Measurements from ENCODE around the gene PRDM16.
"Not testable (repeated sequence)": the region's sequence is repeated elsewhere in the genome, so short reads cannot be mapped to it uniquely, and the experiment has no call there.

The PRDM16 gene

DNA sequence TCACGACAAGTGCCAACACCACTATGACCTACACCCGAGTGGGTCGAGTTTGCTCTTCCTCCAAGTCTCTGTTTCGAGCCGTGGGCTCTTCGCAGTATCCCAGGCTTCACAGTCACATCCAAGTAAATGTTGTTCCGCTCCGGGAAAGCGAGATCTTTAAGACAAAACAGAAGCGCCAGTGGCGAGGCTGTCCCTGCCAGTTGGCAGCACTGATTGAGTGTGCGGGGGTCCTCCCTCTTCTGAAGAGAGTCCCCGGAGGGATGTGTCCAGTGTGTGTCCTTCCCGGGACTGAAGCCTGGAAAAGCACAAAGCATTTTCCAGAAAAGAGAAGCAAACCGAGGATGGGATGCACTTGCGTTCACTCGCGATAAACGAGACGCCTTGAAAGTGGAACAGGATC is 158.9 kb downstream of the PRDM16 start:
- no peak for DNase-seq (ENCODE audit: low spot score)

DNA sequence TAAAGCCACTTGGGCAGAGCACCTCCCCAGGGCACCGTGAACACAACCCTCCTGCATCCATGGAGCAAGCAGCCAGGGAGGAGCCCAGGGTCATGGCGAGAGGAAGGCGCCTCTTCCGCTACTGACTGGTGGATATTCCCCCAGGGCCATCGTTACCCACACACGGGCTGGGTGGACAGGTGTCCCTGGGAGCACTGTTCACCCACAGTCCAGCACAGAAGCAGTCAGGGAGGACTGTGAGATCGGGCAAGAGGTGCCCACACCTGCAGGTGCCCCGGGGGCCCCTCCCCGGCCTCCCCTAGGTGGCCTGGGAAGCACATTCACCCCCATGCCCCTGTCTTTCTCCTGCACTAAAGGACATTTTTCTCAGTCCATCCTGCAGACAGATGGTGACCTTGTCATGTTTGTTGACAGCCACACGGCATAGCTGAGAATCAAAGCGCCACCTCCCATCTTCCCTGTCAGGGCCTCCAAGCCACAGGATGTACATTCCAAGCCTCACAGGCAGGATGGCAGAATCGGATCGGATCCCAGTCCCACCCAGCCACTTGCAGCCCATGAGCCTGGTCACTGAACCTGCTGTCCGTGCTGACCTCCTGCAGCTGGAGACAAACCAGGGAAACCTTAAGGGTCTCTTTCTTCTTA is 160.2 kb downstream of the PRDM16 start:
- no peak for DNase-seq (ENCODE audit: low spot score)

DNA sequence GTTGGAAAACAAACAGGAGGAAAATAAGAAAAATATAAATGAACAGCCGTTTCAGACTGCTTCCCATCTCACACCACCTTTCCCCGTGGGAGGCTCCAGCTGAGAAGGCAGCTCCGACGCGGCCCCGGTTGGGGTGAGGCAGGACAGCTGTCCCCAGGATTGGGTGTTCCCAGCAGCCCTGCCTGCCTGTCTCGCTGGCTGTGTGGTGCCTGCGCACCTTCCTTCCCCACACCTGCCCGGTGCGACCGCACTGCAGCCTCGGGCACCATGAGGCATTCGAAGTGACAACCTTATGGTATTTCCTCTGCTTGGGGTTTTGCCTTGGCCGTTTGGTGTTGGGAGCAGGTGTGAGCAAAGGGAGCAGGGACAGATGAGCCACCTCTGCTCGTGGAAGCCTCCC is 161.6 kb downstream of the PRDM16 start:
- no peak for DNase-seq (ENCODE audit: low spot score)

DNA sequence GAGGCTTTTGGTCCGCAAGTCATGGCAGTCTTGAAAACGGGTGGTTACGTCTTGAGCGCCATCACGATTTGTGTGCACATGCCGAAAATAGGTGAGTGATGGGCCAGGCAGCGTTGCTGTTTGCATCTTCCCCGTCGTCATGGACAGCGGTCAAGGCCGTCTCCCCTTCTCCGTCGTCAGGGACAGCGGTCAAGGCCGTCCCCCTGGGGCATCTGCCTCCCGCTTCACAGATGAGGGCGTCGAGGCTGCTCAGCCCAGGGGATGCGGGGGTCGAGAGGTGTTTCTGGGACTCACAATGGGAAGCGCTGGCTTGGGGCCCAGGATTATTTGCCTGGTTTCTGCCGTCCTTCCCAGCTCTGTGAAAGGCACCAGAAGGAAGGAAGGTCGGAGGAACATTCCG is 162.2 kb downstream of the PRDM16 start:
- DNase-seq (ENCODE audit: low spot score): no peak

DNA sequence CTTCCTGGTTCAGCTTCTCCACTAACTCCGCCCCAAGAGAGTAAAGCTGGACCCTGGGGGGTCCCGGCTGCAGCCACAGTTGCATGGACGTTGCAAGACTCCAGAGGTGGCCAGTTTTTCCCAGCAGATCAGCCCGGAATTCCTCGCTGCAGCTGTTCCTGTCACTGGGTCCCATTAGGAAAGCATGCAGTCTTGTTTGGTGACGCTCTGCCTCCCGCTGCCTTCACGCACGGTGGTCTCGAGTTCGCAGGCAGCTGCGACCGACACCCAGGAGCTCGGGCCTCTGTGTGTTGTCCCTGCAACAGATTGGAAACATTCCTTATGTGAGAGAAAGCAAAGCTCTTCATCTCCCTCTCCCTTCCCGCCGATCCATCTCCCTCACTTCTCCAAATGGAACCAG is 162.8 kb downstream of the PRDM16 start:
- DNase-seq (ENCODE audit: low spot score): no peak

DNA sequence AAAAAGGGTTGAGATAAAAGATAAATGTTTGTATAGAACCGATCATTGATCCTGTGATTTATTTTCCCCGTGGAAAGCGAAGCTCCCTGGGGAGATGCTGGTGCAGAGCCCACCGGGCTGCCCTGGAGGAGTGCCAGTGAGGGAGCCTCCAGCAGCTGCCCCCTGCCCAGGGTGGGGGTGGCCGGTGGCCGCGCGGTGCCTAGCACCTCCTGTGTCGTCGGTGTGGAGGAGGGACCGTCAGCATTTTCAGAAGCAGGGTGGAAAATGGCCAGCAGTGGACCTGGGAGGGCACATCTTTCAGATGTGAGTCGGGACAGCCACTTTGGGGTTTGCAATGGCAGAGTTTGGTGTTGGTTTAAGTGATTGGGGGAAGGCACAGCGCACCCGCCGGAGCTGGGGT is 164.0 kb downstream of the PRDM16 start:
- no peak for DNase-seq (ENCODE audit: low spot score)

DNA sequence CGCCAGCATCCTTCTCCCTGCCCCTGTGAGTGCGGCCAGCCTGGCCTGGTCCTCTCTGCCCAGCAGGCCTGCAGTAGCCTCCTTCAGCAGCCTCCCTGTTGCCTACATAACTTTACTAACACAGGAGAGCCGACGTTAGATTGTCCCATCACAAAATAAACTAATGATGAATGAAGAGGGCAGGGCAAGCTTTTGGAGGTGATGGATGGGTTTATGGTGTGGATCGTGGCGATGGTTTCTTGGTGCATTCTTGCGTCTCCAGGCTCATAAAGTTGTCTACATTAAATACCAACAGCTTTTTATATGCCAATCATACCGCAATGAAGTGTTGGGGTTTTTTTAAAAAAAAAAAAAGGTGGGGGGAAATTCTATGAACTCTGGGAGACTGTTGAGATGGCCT is 164.5 kb downstream of the PRDM16 start:
- DNase-seq (ENCODE audit: low spot score): no peak

DNA sequence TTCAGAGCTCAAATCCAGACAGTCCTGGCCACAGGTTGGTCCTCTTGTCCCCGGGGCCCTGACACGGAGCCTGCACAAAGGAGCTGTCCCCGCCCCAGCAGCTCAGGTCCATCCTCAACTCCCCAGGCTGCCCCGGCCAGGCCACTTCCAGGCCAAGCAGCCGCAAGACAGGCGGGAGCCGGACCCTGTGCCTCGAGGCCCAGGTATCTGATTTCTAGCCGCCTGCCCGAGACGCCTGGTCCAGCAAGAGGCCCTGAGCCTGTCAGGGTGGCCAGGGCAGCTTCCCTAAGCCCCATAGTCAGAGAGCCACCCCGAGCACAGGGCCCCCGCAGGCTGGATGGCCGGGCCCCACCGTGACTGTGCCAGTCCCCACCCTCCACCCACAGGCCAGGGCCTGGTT is 165.3 kb downstream of the PRDM16 start:
- no peak for DNase-seq (ENCODE audit: low spot score)

DNA sequence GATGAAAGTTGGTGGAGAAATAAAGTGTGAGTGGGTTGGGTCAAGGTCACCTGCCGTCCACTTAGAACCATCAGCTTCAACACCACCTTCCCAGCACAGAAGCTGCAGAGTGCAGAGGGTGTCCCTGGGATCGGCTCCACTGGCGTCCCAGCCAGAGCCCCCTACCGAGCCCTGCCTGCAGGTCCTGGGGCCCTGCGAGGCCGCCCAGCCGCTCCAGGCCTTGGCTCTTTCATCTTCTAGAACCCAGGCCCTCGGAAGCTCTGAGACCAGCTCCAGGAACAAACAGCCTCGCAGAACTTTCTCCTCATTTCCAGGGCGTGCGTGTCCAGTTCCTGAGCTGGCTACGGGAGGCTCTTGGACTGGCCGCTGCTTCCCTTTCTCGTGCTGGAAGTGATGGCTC is 166.0 kb downstream of the PRDM16 start:
- DNase-seq (ENCODE audit: low spot score): no peak

DNA sequence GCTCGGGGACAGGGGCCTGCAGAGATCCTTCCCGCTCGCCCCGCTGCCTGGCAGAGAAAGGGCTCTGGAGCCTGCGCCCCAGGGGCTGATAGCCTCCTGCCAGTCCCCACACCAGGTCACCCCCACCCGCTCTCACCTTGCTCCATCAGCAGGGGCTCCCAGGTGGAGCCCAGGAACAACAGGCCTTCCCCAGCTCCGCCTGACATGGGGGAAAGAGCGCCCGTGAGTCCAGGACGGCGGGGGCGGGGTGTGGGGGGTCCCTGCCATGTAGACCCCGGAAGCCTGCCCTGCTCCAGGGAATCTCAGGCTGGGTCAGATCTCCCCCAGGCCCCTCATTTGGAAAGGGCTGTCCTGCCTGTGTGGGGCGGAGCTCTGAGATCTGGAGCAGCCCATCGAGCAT is 166.5 kb downstream of the PRDM16 start:
- DNase-seq (ENCODE audit: low spot score): no peak

DNA sequence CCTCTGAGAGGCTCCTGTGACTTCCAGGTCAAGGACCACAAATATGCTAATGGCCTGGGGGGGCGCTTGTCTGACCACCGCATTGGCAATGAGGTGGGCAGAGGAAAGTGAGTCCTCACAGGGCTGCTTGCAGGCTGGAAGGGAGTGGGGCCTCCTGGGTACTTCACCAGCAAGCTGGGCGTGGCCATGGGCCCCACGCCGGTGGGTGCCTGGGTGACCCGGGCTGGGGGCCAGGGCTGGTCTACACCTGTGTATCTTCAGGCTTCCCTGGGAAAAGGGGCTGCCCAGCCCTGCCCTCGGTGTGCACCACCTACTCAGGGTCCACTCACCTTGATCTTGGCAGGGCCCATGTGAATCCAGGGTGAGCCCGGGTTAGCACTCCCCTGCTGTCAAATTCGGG is 167.4 kb downstream of the PRDM16 start:
- no peak for DNase-seq (ENCODE audit: low spot score)

DNA sequence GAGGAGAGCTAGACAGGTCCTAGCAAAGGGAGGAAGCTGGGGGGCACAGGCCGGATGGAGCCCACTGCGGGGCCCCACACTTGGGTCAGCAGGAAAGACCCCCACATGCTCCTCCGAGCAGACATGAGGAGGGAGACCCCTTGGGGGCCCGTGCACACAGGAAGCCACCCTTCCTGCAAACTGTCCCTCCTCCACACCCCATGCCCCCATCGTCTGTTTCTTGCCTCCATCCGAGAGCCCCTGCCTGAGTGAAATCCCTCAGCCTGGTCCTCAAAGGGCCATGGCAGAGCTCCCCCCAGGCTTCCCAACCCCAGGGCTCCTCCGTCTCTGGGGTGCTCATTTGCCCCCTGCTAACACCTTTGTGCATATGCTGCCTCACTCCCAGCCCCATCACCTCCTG is 168.0 kb downstream of the PRDM16 start:
- DNase-seq (ENCODE audit: low spot score): no peak

DNA sequence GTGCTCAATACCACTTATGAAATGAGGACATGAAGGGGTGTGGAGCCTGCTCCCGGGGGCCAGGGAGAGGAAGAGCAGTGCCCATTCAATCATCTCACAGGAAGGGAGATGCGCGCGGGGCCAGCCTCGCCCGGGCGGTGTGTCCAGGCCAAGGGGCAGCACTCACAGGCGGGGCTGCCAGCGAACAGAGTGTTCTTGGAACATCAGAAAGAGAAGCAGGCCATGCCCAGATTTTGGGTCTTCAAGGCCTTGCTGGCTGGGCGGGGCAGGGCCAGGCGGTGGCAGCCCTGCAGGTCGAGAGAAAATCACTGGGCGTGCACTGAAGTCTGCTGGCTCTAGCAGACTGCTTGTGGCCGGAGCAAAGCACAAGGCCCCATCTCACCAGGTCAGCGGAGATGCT is 168.6 kb downstream of the PRDM16 start:
- DNase-seq (ENCODE audit: low spot score): no peak

DNA sequence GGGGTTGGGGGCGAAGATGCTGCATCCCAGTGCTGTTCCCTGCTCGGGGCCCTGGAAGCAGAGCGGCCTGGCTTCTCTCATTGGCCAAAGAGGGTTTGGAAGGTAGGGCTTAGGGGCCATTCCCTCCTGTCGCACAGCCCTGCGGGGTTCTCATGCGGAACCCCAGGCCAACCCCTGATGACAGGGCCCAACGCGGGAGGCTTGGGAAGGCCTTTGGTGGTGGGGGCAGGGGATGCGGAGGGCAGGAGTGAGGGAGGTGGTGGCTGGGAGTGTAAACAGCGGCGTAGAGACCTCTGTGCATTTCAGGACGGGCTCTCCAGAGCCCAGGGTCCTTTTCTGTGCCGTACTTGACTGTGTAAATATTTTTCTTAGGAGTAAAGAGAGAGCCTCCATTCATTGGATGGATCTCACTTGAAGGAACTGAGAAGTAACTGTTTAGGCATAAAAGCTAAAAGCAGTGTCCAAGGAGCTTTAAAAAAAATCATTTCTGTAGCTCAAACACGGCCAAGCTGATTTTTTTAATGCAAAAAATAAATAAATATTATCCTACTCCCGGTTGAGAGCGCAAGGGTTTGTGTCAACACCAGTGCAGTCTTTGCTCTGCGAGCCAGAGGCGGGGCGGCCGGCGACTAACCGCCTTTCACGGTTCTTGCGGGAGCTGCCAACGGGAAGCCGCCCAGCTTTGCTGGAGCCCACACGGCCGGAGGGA is 169.1 kb downstream of the PRDM16 start:
- DNase-seq (ENCODE audit: low spot score): no peak

DNA sequence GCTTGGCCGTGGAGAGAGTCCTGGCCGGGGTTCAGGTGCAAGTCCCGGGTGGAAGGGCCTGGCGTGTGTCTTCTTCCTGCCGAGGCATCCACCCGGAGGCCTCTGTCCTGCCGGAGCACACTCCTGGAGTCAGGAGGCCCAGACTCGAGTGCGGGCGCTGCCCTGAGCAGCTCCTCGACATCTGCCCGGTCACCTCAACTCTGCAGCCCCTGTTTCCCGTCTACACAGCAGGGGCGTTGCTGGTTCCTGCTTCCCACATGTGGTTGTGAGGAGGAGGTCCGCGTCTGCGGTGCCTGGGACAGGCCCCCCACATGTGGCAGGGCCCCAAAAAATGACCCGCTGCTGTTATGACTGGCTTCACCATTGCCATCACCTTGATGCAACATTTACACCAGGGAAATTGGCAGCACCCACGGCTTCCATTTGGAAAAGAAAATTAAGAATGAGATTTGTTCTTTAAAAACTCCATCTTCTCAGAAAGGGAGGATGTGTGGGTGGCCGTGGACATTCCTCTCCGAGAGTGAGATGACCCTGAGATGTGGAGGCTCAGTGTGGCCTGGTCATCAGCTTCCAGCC is 169.8 kb downstream of the PRDM16 start:
- DNase-seq (ENCODE audit: low spot score): no peak

DNA sequence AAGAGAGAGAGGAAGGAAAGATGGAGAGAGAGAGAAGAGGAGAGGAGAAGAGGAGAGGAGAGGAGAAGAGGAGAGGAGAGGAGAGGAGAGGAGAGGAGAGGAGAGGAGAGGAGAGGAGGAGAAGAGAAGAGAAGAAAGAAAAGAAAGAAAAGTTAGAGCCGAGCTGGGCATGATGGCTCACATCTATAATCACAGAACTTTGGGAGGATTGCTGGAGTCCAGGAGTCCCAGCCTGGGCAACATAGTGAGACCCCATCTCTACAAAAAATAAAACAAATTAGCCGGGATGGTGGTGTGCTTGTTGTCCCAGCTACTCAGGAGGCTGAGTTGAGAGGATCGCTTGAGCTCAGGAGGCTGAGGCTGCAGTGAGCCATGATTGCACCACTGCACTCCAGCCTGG is 171.0 kb downstream of the PRDM16 start:
- DNase-seq (ENCODE audit: low spot score): not testable (repeated sequence)

DNA sequence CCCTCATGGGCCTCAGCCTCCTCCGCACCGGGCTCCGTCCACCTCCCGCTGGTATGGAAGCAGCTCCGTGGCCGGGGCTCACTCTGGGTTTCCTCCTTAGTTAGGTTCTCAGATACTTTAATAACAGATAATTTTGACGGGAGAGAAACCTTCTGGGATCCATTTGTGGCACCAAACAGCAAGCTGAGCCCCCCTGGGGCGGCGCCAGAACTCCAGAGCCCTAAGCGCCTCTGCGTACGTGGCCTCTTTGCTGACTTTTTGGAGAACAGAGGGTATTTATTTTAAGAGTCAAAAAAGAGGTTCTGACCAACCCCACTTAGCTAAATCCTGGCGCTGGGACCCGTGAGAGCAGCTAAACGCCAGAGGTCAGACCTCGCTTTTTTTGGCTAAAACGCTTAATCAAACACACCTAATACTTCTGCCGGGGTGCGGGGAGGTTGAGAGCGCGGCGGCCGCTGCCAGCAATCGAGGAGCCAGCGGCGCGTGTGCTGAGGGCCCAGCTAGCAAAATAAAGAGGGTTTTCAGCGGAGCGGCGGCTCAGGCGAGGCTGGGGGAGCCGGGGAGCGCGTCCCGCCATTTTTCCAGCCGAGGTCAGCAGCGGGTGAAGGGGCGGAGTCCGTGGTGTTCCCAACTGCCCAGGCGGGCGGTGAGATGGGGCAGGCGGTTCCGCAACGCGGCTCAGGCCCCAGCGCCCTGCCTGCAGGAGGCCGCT is 171.7 kb downstream of the PRDM16 start:
- DNase-seq (ENCODE audit: low spot score): no peak

DNA sequence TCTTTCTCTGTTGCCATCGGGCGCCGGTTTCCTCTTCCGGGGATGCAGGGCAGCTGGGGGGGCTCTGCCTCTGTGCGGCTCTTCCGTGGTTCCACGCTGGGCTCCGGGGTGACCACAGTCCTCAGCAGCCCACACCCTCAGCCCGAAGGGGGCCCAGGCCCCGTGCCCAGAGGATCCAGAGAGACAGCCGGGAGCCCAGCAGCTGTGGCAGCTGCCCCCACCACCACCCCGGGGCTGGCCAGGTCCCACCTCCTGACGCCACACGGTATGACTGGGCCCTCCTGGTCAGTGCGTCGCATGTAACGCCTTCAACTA is 172.2 kb downstream of the PRDM16 start:
- no peak for DNase-seq (ENCODE audit: low spot score)

DNA sequence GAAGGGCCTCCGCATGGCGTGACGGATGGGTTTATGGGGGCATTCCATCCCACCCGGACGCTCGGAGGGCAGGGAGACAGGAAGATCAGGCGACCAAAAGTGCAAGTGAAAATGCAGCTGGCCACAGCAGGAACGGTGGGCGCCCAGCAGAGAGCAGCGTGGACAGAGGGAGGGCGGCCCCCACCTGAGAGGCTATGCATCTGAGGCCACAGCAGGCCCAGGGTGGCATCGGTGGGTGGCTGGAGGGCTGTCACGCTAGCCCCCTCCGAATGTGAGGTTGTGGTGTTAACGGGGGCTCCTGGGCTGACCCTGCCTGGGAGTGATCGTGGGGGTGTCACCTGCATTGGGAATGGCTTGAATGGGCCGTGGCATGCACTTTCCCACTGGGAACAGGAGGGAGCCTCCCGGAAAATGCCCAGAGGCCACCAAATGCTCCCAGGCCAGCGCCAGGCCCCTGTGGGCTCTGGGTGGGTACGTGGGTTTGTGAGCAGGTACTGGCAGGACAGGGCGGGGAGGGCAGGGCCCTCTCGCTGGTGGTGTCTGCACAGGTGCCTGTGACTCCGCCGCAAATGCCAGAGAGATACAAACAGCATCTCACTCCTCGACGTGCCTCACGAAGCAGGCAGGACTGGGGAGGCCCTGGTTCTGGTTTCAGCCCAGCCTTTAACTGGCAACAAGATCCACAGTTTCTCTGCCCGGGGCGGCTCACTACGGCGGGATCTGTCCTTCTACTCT is 172.8 kb downstream of the PRDM16 start:
- no peak for DNase-seq (ENCODE audit: low spot score)

DNA sequence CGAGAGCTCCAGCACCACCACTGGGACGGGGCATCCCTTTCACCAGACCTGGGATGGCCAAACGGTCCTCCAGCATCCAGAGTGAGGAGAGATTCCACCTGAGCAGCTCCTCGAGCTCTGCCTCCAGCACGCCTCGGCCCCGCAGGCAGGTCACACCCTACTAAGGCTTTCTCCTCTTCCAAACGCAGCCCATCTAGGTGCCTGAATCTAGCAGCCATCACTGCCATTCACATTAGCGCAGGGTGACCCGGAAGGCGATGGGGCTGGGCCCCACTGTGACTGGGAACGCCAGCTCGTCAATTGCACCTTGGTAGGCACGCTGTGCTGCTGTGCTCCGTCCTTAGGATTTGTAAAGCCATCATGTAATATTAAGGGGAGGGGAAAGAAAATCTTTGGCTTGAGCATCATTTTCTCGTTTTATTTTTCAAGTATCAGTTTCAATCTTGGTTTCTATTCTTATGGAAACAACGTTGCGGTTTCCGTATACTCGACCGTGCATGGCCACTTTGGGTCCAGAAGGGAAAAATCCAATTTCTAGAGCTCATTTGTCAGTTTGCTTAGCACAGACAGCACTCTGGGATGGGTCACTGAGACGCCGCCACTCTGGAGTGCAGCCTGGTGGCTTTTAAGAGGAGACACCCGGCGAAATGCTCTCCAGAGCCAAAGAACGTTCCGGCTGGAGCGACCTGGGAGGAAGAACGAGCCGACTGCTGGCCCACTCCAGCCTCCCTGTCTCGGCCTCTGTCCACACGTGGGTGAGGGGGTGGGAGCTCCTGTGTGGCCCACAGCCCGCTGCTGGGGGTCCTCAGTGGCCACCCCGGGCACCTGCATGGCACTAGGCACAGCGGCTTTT is 173.6 kb downstream of the PRDM16 start:
- no peak for DNase-seq (ENCODE audit: low spot score)

DNA sequence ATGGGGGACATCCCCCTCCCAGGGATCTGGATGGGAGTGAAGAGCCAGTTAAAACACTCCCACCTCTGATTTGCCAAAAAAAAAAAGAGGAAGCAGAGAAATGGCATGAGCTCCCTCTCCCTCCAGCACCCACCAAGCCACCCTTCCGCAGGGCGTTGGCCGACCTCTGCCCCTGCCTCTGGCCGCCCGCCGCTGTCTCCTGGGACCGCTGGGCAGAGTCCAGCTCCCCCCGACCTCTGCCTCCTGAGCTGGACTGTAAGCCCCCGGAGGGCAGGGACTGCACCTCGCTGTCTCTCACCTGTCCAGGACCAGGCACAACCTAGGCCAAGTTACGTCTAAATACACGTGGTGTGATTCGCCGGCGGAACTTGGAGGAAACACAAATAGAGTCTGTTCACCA is 174.3 kb downstream of the PRDM16 start:
- no peak for DNase-seq (ENCODE audit: low spot score)
